Stimulated activated CD4-positive, alpha-beta T cell treated with anti-CD3 and anti-CD28 coated beads, Interleukin-1b, Interleukin-23, amount 100 ng/mL, for 4 hours (primary cell): Measurements from ENCODE around the gene LYRM1.
"Not testable (repeated sequence)": the region's sequence is repeated elsewhere in the genome, so short reads cannot be mapped to it uniquely, and the experiment has no call there.

Source experiments
- DNase-seq, 2 donors: peaks; one replicate each; pipeline ENCODE4 v3.0.0-alpha.2; 2020; ENCODE audit warnings: low read depth in 2 of 2

Gene LYRM1, protein sequence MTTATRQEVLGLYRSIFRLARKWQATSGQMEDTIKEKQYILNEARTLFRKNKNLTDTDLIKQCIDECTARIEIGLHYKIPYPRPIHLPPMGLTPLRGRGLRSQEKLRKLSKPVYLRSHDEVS

DNA sequence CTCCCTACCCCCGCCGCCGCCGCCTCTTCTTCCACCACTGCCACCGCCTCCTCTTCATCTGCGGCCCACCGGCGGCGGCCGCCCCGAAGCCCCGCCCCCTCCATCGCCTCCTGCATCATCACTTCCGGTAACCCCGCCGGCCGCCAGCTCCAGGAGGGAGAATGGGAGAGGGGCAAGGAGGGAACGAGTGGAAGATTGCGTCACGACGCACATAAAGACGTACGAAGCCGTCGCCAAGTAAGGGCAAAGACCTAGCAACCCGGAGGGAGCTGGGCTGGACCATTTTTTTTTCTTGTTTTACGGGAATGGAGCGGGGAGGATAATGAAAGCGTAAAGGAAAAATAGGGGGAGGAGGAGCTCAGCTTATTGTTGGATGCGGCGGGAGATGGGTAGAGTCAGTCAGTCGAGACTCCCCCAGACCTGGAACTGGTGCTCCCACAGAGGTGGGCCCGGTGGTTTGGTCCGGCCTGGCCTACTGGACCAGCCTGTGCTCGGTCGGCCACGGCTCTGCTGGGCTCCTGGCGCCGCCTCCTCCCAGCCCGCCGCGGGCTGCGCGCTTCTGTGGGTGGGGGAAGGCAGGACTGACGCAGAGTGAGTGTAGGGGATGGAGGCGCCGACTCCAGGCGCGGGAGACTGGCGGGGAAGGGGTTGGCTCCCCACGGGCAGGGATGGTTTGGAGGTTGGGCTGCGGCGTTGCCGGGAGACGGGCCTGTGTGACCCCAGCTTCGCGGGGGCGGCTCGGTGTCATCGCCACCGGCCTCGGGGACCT is at the start of gene LYRM1, which contains the start of gene DCUN1D3:
LYRM1 (plus strand) TSS at position 473 of the 769 bp plus-strand sequence. CDS start 14,785 bp downstream, outside the sequence.
DCUN1D3 (minus strand) TSS at position 60 of the 769 bp plus-strand sequence. CDS start 37,820 bp downstream, outside the sequence.
- DNase-seq, result peak; percentile 81 to 87

DNA sequence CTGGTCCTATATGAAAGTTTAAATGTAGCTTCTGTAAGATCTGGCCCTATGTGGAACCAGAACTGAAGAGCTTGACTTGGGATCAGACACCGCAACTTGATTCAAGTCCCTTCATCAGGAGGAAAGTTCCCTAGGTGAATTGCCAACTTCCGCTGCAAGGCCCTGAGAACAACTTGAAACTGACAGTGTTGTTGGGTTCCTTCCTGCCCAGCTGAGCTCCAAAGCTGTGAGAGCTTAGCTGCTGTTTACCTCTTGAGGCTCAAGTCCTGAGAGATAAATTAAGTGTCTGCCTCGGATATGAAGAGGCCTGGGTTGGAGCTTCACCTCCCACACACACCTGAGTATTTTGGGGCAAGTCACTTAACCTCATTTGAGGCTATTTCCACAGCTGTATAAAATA is 49.6 kb upstream of the LYRM1 start:
- no peak for DNase-seq

DNA sequence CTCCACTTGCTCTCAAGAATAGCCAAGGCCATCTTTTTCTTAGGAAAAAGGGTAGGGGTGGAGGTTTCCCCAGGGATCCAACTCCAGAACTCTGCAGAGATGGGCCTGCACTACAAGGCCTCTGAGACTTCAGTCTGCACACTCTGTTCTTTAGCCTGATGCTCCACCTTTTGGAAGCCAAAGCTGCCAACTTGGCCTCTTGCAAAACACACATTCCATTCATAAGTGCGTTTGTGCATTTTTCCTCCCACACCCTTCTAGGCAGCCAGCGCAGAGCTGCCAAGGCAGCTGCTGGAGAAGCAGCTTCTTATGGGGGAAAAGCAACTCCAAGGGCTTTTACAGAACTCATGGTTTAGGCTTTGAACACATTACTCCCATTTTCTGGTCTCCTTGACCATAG is 49.0 kb upstream of the LYRM1 start:
- no peak for DNase-seq

DNA sequence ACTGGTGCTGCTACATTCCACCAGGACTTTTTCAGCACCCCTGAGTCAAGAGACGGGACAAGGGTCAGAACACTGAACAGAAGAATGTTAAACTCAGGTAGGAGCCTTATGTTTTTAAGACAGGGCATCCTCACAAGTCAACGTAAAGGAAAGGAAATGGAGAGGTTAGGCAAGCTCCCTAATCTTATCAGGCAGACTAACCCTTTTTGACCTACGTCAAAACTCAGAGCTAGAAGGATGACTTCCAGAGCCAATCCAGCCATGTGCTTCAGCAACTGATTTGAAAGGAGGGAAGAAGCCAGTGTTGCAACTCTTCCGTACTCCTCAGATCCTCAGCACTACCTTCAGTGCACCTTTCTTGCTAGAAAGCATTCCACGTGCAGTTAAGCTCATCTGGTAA is 47.4 kb upstream of the LYRM1 start:
- no peak for DNase-seq

DNA sequence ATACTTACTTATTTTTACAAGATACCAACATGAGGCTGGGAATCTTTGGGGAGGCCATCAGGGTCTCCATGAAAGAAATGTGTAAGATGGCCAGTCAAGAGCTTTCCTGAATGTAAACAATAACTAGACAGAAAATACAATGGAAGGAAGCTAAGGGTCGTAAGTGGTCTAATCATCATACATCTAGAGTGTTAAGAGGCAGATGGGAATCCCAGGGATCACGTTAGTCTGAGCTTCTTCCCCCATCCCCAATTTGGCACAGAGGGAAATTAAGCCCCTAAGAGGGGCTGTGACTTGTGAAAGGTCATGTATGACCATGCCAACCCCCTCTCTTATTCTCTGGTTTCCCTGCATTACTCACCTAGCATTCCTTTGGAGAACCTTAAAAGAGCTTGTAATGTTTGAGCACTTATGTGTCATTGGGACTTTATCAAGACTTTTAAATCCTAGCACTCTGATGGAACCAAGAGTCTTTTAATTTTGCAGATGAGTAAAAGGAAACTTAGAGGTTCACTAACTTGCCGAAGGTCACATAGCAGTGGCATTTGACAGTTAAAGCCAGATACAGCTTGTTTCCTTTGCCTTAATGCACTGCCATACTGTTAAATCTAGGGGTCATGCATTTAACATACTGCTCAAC is 46.5 kb upstream of the LYRM1 start:
- DNase-seq, result no peak

- DNase-seq, result no peak
Observed at GRCh38 chr16:20854963-20855362, 45.6 kb upstream of the LYRM1 start.

GRCh38 chr16:20857281-20857680 is 43.3 kb upstream of the LYRM1 start:
- no peak for DNase-seq

- no peak for DNase-seq
Observed at GRCh38 chr16:20859229-20859628, 41.3 kb upstream of the LYRM1 start.

GRCh38 chr16:20859699-20860098 is 40.9 kb upstream of the LYRM1 start:
- DNase-seq, result no peak

DNA sequence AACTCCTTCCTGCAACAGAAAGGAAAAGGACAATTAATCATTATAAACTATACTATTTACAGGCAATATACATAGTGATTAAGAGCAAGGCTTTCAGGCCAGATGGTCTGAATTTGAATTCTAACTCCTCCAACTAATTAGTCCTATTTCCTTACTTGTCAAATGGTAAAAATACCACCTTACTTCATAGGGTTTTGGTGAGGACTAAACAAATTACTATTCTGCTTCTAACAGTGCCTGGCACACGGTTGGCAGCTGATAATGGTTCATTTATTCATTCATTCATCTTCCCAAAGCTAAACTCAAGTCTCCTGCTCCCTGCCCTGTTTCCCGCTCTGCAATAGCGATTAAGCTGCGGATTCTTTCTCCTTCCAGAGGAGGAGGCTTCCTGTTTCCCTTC is 40.2 kb upstream of the LYRM1 start:
- no peak for DNase-seq

GRCh38 chr16:20860995-20861394 is 39.6 kb upstream of the LYRM1 start:
- not testable (repeated sequence) for DNase-seq

GRCh38 chr16:20862162-20862960 is 38.2 kb upstream of the LYRM1 start:
- no peak for DNase-seq

GRCh38 chr16:20864376-20864775 is 36.2 kb upstream of the LYRM1 start:
- DNase-seq, result not testable (repeated sequence)

DNA sequence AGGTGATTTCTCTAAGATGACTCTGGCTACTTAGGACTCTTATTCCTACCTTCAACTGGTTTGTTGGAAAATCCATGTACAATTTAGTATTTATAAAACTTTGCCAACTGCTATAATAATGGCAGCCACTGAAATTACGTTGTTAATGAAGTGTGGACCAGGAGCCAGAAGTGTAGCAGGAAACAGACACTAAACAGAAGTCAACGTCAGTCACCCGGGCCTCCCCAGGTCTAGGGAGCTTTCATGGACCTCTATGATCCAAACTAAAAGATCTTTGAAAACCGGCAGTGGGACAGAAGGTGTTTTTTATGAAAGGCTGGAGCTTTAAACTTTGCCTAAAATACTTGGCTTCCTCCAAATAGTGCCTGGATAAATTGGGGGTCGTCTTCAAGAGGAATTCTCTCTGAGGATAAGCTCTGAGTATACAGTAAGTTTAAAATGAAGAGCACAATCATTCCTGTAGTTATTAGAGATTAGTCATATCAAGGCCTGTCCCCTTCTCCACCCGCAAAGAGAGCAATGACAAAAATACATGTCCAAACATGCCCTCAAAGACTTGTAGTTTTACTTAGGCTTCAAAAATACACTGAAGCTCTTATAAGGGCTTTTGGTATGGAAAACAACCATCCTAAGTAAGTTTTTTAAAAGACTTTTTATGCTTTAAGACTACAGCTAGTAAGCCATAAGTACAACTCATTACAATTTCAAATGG is 35.0 kb upstream of the LYRM1 start:
- no peak for DNase-seq

- DNase-seq, result no peak
Observed at GRCh38 chr16:20866145-20866772, 34.3 kb upstream of the LYRM1 start.

DNA sequence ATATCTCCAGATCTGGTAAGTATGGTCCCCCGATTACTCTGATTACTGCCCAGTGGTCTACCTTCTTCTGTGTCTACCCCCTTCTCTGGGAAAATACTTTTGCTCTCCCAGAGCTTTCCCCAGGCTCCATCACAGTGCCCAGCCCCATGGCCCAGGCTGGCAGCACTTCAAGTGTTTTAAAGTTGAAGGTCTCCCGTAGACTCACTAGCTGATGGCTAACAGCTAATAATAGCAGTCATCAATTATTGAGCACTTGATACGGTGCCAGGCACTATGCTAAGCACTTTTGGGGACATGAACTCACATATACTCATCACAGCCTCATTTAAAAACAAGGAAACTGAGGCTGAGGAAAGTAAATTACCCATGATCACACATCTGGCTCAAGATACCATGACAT is 33.8 kb upstream of the LYRM1 start:
- no peak for DNase-seq

DNA sequence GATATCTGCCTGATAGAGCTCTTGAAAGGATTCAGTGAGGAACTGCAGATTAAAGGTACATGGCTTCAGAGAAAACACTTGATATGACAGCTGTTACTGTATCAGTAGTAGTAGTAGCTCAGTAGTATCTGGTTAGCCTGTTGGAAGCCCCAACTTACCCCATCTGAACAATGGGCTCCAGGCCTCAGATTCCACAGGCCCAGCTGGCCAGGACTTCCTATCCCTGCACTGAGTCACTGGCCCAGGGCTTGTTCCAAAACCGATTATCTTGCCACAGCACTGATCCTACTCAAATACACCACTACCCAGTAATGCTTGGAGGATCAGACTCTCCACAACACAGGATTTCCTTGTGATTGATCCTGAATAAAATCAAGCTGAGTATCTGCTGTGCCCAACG is 33.0 kb upstream of the LYRM1 start:
- no peak for DNase-seq

- no peak for DNase-seq
Observed at GRCh38 chr16:20868890-20869289, 31.7 kb upstream of the LYRM1 start.

DNA sequence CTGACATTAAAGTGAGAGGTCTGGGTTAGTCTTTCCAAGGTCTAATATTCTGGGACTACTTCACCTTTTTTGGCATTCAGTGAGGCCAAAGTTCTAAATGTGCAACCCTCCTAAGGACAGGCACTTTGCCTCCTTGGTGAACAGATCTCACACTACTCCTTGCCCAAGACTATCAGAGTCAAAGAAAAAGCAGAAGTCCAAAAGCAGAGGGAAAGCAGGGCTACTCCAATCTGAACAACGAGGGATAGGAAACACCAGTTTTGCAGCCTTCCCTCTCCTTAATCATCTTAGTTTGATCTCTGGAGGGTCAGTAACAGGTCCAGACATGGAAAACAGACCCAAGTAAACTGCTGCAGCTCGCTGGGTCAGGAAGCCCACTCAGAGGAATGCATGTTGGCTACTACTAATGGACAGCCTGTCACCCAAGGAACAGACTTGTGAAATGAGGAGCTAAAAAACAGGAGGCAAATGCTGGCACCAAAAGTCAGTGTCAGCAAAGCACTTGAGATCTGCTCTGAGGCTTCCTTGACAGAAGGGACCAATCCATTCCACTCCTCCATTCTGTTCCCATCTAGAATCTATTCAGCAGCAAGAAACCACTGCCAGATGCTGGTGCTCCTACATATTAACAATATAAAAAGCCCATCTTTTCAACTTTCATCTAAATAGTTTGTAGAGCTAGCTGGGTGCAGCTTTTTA is 30.3 kb upstream of the LYRM1 start:
- no peak for DNase-seq

GRCh38 chr16:20871258-20871657 is 29.3 kb upstream of the LYRM1 start:
- no peak for DNase-seq
